H9 (cell line): Measurements from ENCODE around the gene FAM124A. TPM values are rescaled to one million over a fixed set of nuclear protein-coding genes. Genes with fewer than 3 reads are reported as not detected.
A peak's percentile ranks its signal among the peaks of the same experiment; 100 is the strongest.

Experiments
- DNase-seq: peaks from one replicate; pipeline ENCODE4 v3.0.0-alpha.2; 2017
- H2AFZ ChIP-seq: one replicate; pipeline ENCODE4 v1.6.1; 2013; ENCODE audit warnings: mild to moderate bottlenecking, low read length, control low read depth, moderate library complexity
- H2AK5ac ChIP-seq: 2 replicates; pipeline ENCODE4 v1.6.1; 2013; ENCODE audit warnings: low read length, control low read depth, mixed read lengths; ENCODE audit not compliant: insufficient read length
- H2BK120ac ChIP-seq: one replicate; pipeline ENCODE4 v1.6.1; 2013; ENCODE audit warnings: low read depth, mild to moderate bottlenecking, low read length, control low read depth, inconsistent platforms; ENCODE audit not compliant: poor library complexity, severe bottlenecking
- H2BK12ac ChIP-seq: 2 replicates; pipeline ENCODE4 v1.6.1; 2013; ENCODE audit warnings: low read length, control low read depth, mixed read lengths, low read depth; ENCODE audit not compliant: insufficient read length
- H2BK15ac ChIP-seq: 2 replicates; pipeline ENCODE4 v1.6.1; 2013; ENCODE audit warnings: low read depth, low read length, control low read depth
- H2BK20ac ChIP-seq: one replicate; pipeline ENCODE4 v1.6.1; 2013; ENCODE audit warnings: low read depth, mild to moderate bottlenecking, low read length, control low read depth, inconsistent platforms; ENCODE audit not compliant: poor library complexity, severe bottlenecking
- H2BK5ac ChIP-seq: 2 replicates; pipeline ENCODE4 v1.6.1; 2013; ENCODE audit warnings: low read length, control low read depth, mixed read lengths; ENCODE audit not compliant: insufficient read length
- H3K14ac ChIP-seq: 2 replicates; pipeline ENCODE4 v1.6.1; 2013; ENCODE audit warnings: low read length, control low read depth; ENCODE audit not compliant: insufficient read depth
- H3K18ac ChIP-seq: 2 replicates; pipeline ENCODE4 v1.6.1; 2013; ENCODE audit warnings: low read depth, mild to moderate bottlenecking, mixed read lengths, low read length, control low read depth; ENCODE audit not compliant: insufficient read length
- H3K23ac ChIP-seq: 2 replicates; pipeline ENCODE4 v1.6.1; 2013; ENCODE audit warnings: low read length, control low read depth, mixed read lengths, low read depth; ENCODE audit not compliant: insufficient read length
- H3K23me2 ChIP-seq: 2 replicates; pipeline ENCODE4 v1.6.1; 2013; ENCODE audit warnings: low read depth, mild to moderate bottlenecking, mixed read lengths, low read length, control low read depth; ENCODE audit not compliant: insufficient read length, poor library complexity, severe bottlenecking
- H3K27ac ChIP-seq: 2 replicates; pipeline ENCODE4 v1.5.1; 2013; ENCODE audit warnings: low read length, control low read depth, mixed read lengths, low read depth; ENCODE audit not compliant: insufficient read length
- H3K27me3 ChIP-seq: 2 replicates; pipeline ENCODE4 v1.6.1; 2013; ENCODE audit warnings: low read length, control low read depth, inconsistent platforms; ENCODE audit not compliant: insufficient read depth
- H3K4ac ChIP-seq: 2 replicates; pipeline ENCODE4 v1.6.1; 2013; ENCODE audit warnings: low read depth, mild to moderate bottlenecking, control low read depth, inconsistent platforms, low read length, moderate library complexity
- H3K4me1 ChIP-seq: 2 replicates; pipeline ENCODE4 v1.6.1; 2013; ENCODE audit warnings: low read length, control low read depth, inconsistent platforms; ENCODE audit not compliant: insufficient read depth
- H3K4me2 ChIP-seq: 2 replicates; pipeline ENCODE4 v1.6.1; 2013; ENCODE audit warnings: low read length, control low read depth, mixed read lengths; ENCODE audit not compliant: insufficient read length, insufficient read depth
- H3K56ac ChIP-seq: 2 replicates; pipeline ENCODE4 v1.6.1; 2013; ENCODE audit warnings: low read depth, mild to moderate bottlenecking, mixed read lengths, low read length, control low read depth; ENCODE audit not compliant: insufficient read length
- H3K79me1 ChIP-seq: 2 replicates; pipeline ENCODE4 v1.6.1; 2013; ENCODE audit warnings: low read depth, mild to moderate bottlenecking, moderate library complexity, low read length, control low read depth, inconsistent platforms; ENCODE audit not compliant: insufficient read depth, poor library complexity, severe bottlenecking
- H3K79me2 ChIP-seq: 2 replicates; pipeline ENCODE4 v1.6.1; 2013; ENCODE audit warnings: low read length, control low read depth, inconsistent platforms; ENCODE audit not compliant: insufficient read depth
- H3K9ac ChIP-seq: 2 replicates; pipeline ENCODE4 v1.6.1; 2013; ENCODE audit warnings: low read length, control low read depth, mixed read lengths; ENCODE audit not compliant: insufficient read length; ENCODE audit errors: extremely low read depth
- H3K9me3 ChIP-seq: one replicate; pipeline ENCODE4 v1.6.1; 2013; ENCODE audit warnings: low read depth, low read length, inconsistent platforms; ENCODE audit not compliant: control insufficient read depth
- H3T11ph ChIP-seq: one replicate; pipeline ENCODE4 v1.6.1; 2013; ENCODE audit warnings: mild to moderate bottlenecking, low read length, control low read depth, inconsistent platforms
- H4K20me1 ChIP-seq: one replicate; pipeline ENCODE4 v1.6.1; 2013; ENCODE audit not compliant: control insufficient read depth, insufficient read length, insufficient read depth
- H4K5ac ChIP-seq: 2 replicates; pipeline ENCODE4 v1.6.1; 2013; ENCODE audit warnings: low read depth, mild to moderate bottlenecking, mixed read lengths, low read length, control low read depth; ENCODE audit not compliant: insufficient read length
- H4K8ac ChIP-seq: replicated peaks from 2 replicates; pipeline ENCODE4 v1.6.1; 2013; ENCODE audit warnings: low read length, control low read depth, mixed read lengths, low read depth; ENCODE audit not compliant: insufficient read length
- H4K91ac ChIP-seq: 2 replicates; pipeline ENCODE4 v1.6.1; 2013; ENCODE audit warnings: low read depth, mild to moderate bottlenecking, moderate library complexity, mixed read lengths, low read length, control low read depth; ENCODE audit not compliant: insufficient read length
- H3K27ac Mint-ChIP-seq, 3 experiments: 2 replicates in 2 of 3; 3 replicates in 1 of 3; pipeline ENCODE4 v1.8.0; 2020 to 2021; ENCODE audit warnings: mixed read lengths in 3 of 3, mild to moderate bottlenecking in 1 of 3, moderate library complexity in 1 of 3
- H3K27me3 Mint-ChIP-seq: 2 replicates; pipeline ENCODE4 v1.8.0; 2021; ENCODE audit warnings: low read depth, mild to moderate bottlenecking, moderate library complexity, mixed read lengths
- H3K36me3 Mint-ChIP-seq, 3 experiments: 2 replicates in 2 of 3; 3 replicates in 1 of 3; pipeline ENCODE4 v1.8.0; 2020 to 2021; ENCODE audit warnings: low read depth in 3 of 3, mixed read lengths in 3 of 3; ENCODE audit not compliant: insufficient read depth in 1 of 3
- H3K4me1 Mint-ChIP-seq, 2 experiments: 2 replicates each; pipeline ENCODE4 v1.8.0; 2020; ENCODE audit warnings: mixed read lengths in 2 of 2
- H3K4me3 Mint-ChIP-seq, 2 experiments: 2 replicates in 1 of 2; 3 replicates in 1 of 2; pipeline ENCODE4 v1.8.0; 2020 to 2021; ENCODE audit warnings: mild to moderate bottlenecking in 2 of 2, mixed read lengths in 2 of 2, moderate library complexity in 1 of 2
- H3K9me3 Mint-ChIP-seq, 2 experiments: 2 replicates in 1 of 2; 3 replicates in 1 of 2; pipeline ENCODE4 v1.8.0; 2020; ENCODE audit warnings: mild to moderate bottlenecking in 2 of 2, mixed read lengths in 2 of 2, moderate library complexity in 1 of 2
- CTCF ChIP-seq: fragments of 200-600 bp; sonication (generic); conservative IDR thresholded peaks from 3 replicates; pipeline ENCODE4 v1.8.0; 2021; ENCODE audit warnings: antibody characterized with exemption, mild to moderate bottlenecking
- WGBS: extraction: QIAGEN DNeasy Blood & Tissue Kit; methylation state at CpG from one replicate; pipeline ENCODE4 v1.1.7; 2013; ENCODE audit warnings: missing lambda C conversion rate, low lambda C conversion rate, mixed read lengths; ENCODE audit not compliant: insufficient read length; ENCODE audit errors: extremely low coverage; 5-methylcytosine and 5-hydroxymethylcytosine counted together
- total RNA-seq: library from RNA; stranded (reverse); gene quantifications from 2 replicates; pipeline ENCODE4 v1.2.1, GENCODE V29; 2021

Gene FAM124A
- total RNA-seq, 1 experiment from 2014 or later: 41.9 TPM

GRCh38 chr13:51179432-51179971 lies 42.7 kb upstream of the FAM124A start:
- Histone ChIP-seq H3K79me2 (no peaks in the 10 kb centered on the region), H3K56ac (no peak overlapping the region), H2BK12ac (no peak overlapping the region), H3K9ac (no peak overlapping the region), H4K20me1 (no peaks in the 10 kb centered on the region), H3K9me3 (no peaks in the 10 kb centered on the region), H3K27me3 (no peaks in the 10 kb centered on the region), H2BK120ac (no peak overlapping the region), H2AFZ (no peak overlapping the region), H3K18ac (no peak overlapping the region), H3K4ac (no peak overlapping the region), H2BK15ac (no peak overlapping the region), H3T11ph (no peak overlapping the region), H4K5ac (no peak overlapping the region), H3K79me1 (no peaks in the 10 kb centered on the region), H2AK5ac (no peak overlapping the region), H3K4me1 (peaks cover 4% of the 10 kb centered on the region), H3K27ac (no peak overlapping the region), H3K23ac (no peak overlapping the region), H4K8ac (no peak overlapping the region), H4K91ac (no peak overlapping the region), H2BK5ac (no peak overlapping the region), H3K14ac (no peak overlapping the region), H3K4me2 (no peak overlapping the region), H2BK20ac (no peak overlapping the region), H3K23me2 (no peaks in the 10 kb centered on the region)
- H3K27me3 Mint-ChIP-seq: no peaks in the 10 kb centered on the region; the same call in 1 of the 2 replicates
- peaks cover 56 to 64% of the 10 kb centered on the region in 2 experiments for H3K4me1 Mint-ChIP-seq
- 0 out of 5 replicates have a peak, but pooled peaks cover 0 to 3% of the 10 kb centered on the region in 2 experiments for H3K9me3 Mint-ChIP-seq
- H3K36me3 Mint-ChIP-seq: peaks cover 55 to 79% (median 67%) of the 10 kb centered on the region in 3 experiments
- peak overlapping the region in 1 of 3 experiments; percentile 92; a peak in 2 of 7 replicates for H3K27ac Mint-ChIP-seq
- no peak overlapping the region for H3K4me3 Mint-ChIP-seq
- no CpG with 5 or more reads among the region's 5 CpGs for WGBS
- DNase-seq: no peak
- TF ChIP-seq CTCF: no peak
